22Rv1 (cell line): ENCODE data around the gene CDC34.

Experiments
- ZFX ChIP-seq: fragments of 450-650 bp; IDR thresholded peaks from 2 replicates; pipeline ENCODE4 v1.6.1; 2017; ENCODE audit warnings: antibody characterized with exemption, borderline replicate concordance
- TF ChIP-seq, protein P1 (sequence below): fragments of 450-650 bp; IDR thresholded peaks from 2 replicates; pipeline ENCODE4 v1.5.1; 2017; ENCODE audit warnings: mild to moderate bottlenecking

DNA sequence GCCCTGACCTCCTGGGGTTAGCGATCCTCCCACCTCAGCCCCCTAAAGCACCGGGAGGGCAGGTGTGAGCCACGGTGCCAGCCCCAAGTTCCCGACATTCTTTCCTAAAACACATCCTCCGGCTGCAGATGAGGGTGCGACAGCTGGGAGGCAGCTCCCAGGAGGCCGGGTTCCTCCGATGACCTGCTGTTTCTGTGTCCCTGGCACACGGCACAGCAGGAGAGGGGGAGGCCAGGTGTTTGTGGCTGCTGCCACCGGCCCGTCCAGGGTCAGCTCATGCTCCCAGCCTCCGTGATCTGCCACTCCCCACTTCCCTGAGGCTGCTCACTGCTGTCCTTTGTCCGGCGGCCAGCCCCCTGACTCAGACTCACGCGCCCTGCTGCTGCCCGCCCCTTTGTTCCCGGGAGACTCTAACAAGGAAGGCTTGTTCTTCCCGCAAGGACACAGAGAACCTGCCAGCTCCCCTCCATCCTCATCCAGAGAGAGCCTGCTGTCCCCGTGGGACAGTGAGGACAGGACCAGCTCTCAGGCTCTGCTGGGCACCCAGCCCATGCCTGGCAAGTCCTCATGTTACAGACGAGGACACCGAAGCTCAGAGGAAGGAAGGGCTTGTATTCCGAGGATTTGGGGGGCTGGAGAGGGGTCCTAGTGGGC is 45.9 kb upstream of the CDC34 start:
- TF ChIP-seq, protein P1, sequence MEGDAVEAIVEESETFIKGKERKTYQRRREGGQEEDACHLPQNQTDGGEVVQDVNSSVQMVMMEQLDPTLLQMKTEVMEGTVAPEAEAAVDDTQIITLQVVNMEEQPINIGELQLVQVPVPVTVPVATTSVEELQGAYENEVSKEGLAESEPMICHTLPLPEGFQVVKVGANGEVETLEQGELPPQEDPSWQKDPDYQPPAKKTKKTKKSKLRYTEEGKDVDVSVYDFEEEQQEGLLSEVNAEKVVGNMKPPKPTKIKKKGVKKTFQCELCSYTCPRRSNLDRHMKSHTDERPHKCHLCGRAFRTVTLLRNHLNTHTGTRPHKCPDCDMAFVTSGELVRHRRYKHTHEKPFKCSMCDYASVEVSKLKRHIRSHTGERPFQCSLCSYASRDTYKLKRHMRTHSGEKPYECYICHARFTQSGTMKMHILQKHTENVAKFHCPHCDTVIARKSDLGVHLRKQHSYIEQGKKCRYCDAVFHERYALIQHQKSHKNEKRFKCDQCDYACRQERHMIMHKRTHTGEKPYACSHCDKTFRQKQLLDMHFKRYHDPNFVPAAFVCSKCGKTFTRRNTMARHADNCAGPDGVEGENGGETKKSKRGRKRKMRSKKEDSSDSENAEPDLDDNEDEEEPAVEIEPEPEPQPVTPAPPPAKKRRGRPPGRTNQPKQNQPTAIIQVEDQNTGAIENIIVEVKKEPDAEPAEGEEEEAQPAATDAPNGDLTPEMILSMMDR, result no peak
- TF ChIP-seq ZFX, result no peak
